HCT116 (cell line): ENCODE results near the gene OLFML3. TPM values are rescaled to one million over a fixed set of nuclear protein-coding genes. Genes with fewer than 3 reads are reported as not detected.

ENCODE experiments used
- ATAC-seq: fragments of 200-7000 bp; cut with Tn5 transposase; 2 replicates; pipeline ENCODE4 v1.9.1; 2020; ENCODE audit warnings: mild to moderate bottlenecking, moderate library complexity
- BruUV-seq: library from RNA; stranded (reverse); fragments of 400-500 nt; replicated peaks from 2 replicates; lab custom pipeline; 2021; lab: Mats Ljungman, UMichigan
- CTCF ChIA-PET: fragments of 300-600 bp; sonication (Branson Sonifier 250); formaldehyde crosslinking; loops from one replicate; lab custom pipeline; 2021; ENCODE audit warnings: antibody characterized with exemption; lab: Charles Lee
- POLR2A ChIA-PET: fragments of 300-600, 350-600 bp; sonication (Branson Sonifier 250); formaldehyde crosslinking; loops from one replicate; lab custom pipeline; 2021; ENCODE audit warnings: antibody characterized with exemption; lab: Charles Lee
- RAD21 ChIA-PET, 2 experiments: fragments of 300-600 bp; sonication (Branson Sonifier 250); formaldehyde crosslinking; loops; one replicate each; lab custom pipeline; 2023; ENCODE audit warnings: low total read pairs in 2 of 2; ENCODE audit not compliant: uncharacterized antibody in 2 of 2, unreplicated experiment in 2 of 2, low non-redundant PET in 1 of 2; lab: Charles Lee
- DNase-seq: peaks from one replicate; pipeline ENCODE4 v3.0.0-alpha.2; 2010; ENCODE audit warnings: low read depth, low spot score
- H2AFZ ChIP-seq: fragments of 200-600 bp; shearing (Covaris generic), sonication (generic); 2 replicates; pipeline ENCODE4 v1.6.1; 2017; ENCODE audit warnings: low read depth, mixed run types, mixed read lengths, antibody characterized with exemption, low read length; ENCODE audit not compliant: poor library complexity, severe bottlenecking
- H3K27ac ChIP-seq: 2 replicates; pipeline ENCODE4 v1.5.1; 2012; ENCODE audit warnings: low read depth, low read length
- H3K27me3 ChIP-seq: fragments of 200-600 bp; sonication (generic); 2 replicates; pipeline ENCODE4 v1.6.1; 2016; ENCODE audit warnings: mixed run types, low read length, mixed read lengths; ENCODE audit not compliant: insufficient read depth
- H3K36me3 ChIP-seq, 2 experiments: fragments of 200-500 bp in 1 of 2; fragments of 200-600 bp in 1 of 2; sonication (Bioruptor generic) in 1 of 2; sonication (generic) in 1 of 2; 2 replicates each; pipeline versions ENCODE4 v1.5.1 to v1.6.1; 2014 to 2016; ENCODE audit warnings: low read length in 2 of 2, inconsistent platforms in 1 of 2, mixed read lengths in 1 of 2, mixed run types in 1 of 2; ENCODE audit not compliant: insufficient read depth in 2 of 2, control insufficient read depth in 1 of 2
- H3K4me1 ChIP-seq, 2 experiments: fragments of 200-600 bp in 1 of 2; sonication (generic) in 1 of 2; 2 replicates each; pipeline versions ENCODE4 v1.5.1 to v1.6.1; 2012 to 2017; ENCODE audit warnings: low read length in 2 of 2, inconsistent platforms in 1 of 2, mild to moderate bottlenecking in 1 of 2, mixed read lengths in 1 of 2, mixed run types in 1 of 2, moderate library complexity in 1 of 2; ENCODE audit not compliant: insufficient read depth in 2 of 2, control insufficient read depth in 1 of 2
- H3K4me2 ChIP-seq: fragments of 200-600 bp; sonication (generic); 2 replicates; pipeline ENCODE4 v1.6.1; 2017; ENCODE audit warnings: mixed run types, low read length, mixed read lengths
- H3K4me3 ChIP-seq, 2 experiments: fragments of 200-600 bp in 1 of 2; sonication (generic) in 1 of 2; replicated peaks in 1 of 2; 2 replicates each; pipeline ENCODE4 v1.5.1; 2011 to 2016; ENCODE audit warnings: low read length in 2 of 2, control low read depth in 1 of 2, low read depth in 1 of 2, mild to moderate bottlenecking in 1 of 2, mixed read lengths in 1 of 2, mixed run types in 1 of 2
- H3K79me2 ChIP-seq: fragments of 200-600 bp; sonication (generic); 2 replicates; pipeline ENCODE4 v1.6.1; 2017; ENCODE audit warnings: mild to moderate bottlenecking, mixed run types, low read length, moderate library complexity, mixed read lengths; ENCODE audit not compliant: insufficient read depth
- H3K9ac ChIP-seq: fragments of 200-600 bp; sonication (generic); 2 replicates; pipeline ENCODE4 v1.6.1; 2016; ENCODE audit warnings: low read length, mixed read lengths
- H3K9me2 ChIP-seq: fragments of 200-600 bp; sonication (generic), shearing (Covaris generic); 2 replicates; pipeline ENCODE4 v1.6.1; 2017; ENCODE audit warnings: mixed run types, mild to moderate bottlenecking, moderate library complexity; ENCODE audit not compliant: insufficient read depth
- H3K9me3 ChIP-seq, 2 experiments: fragments of 200-500 bp in 1 of 2; fragments of 200-600 bp in 1 of 2; sonication (Bioruptor generic) in 1 of 2; sonication (generic) in 1 of 2; 2 replicates each; pipeline ENCODE4 v1.6.1; 2014 to 2017; ENCODE audit warnings: low read length in 2 of 2, mixed read lengths in 2 of 2, inconsistent platforms in 1 of 2, low read depth in 1 of 2, mild to moderate bottlenecking in 1 of 2, mixed run types in 1 of 2, moderate library complexity in 1 of 2; ENCODE audit not compliant: control insufficient read depth in 1 of 2, insufficient read depth in 1 of 2
- H4K20me1 ChIP-seq: fragments of 200-600 bp; sonication (generic), shearing (Covaris generic); 2 replicates; pipeline ENCODE4 v1.6.1; 2017; ENCODE audit warnings: mixed run types, mild to moderate bottlenecking, moderate library complexity; ENCODE audit not compliant: insufficient read depth
- ATF3 ChIP-seq: IDR thresholded peaks from 2 replicates; pipeline ENCODE4 v1.6.1; 2012
- CEBPB ChIP-seq: IDR thresholded peaks from 2 replicates; pipeline ENCODE4 v1.6.1; 2012; ENCODE audit warnings: low read depth
- CTCF ChIP-seq, 3 experiments: fragments of 200-600 bp in 1 of 3; sonication (generic) in 1 of 3; IDR thresholded peaks in 2 of 3; conservative IDR thresholded peaks in 1 of 3; 2 replicates each; pipeline ENCODE4 v1.5.1; 2012 to 2017; ENCODE audit warnings: low read depth in 2 of 3, low read length in 2 of 3, antibody characterized with exemption in 1 of 3, borderline replicate concordance in 1 of 3, control low read depth in 1 of 3, mild to moderate bottlenecking in 1 of 3, mixed read lengths in 1 of 3, mixed run types in 1 of 3, moderate library complexity in 1 of 3; ENCODE audit not compliant: insufficient read depth in 1 of 3
- JUND ChIP-seq: IDR thresholded peaks from 2 replicates; pipeline ENCODE4 v1.6.1; 2012
- MAX ChIP-seq: IDR thresholded peaks from 2 replicates; pipeline ENCODE4 v1.6.1; 2012
- POLR2AphosphoS5 ChIP-seq: IDR thresholded peaks from 2 replicates; pipeline ENCODE4 v1.6.1; 2011; ENCODE audit warnings: mild to moderate bottlenecking, low read depth, low read length, moderate library complexity
- RAD21 ChIP-seq: IDR thresholded peaks from 2 replicates; pipeline ENCODE4 v1.6.1; 2012; ENCODE audit warnings: low read depth, mild to moderate bottlenecking
- SRF ChIP-seq: IDR thresholded peaks from 2 replicates; pipeline ENCODE4 v1.6.1; 2012; ENCODE audit warnings: low read depth
- YY1 ChIP-seq: IDR thresholded peaks from 2 replicates; pipeline ENCODE4 v1.6.1; 2011; ENCODE audit warnings: low read length, low read depth, moderate library complexity, mild to moderate bottlenecking; ENCODE audit not compliant: insufficient replicate concordance; ENCODE audit errors: extremely low read depth
- ZBTB33 ChIP-seq: IDR thresholded peaks from 2 replicates; pipeline ENCODE4 v1.6.1; 2011; ENCODE audit warnings: mild to moderate bottlenecking, low read length, moderate library complexity; ENCODE audit not compliant: insufficient replicate concordance; ENCODE audit errors: extremely low read depth
- ZFX ChIP-seq: fragments of 450-650 bp; IDR thresholded peaks from 2 replicates; pipeline ENCODE4 v1.6.1; 2017
- intact Hi-C: fragments of 100-400 bp; cut with micrococcal nuclease; formaldehyde crosslinking; loops from 2 replicates; pipeline ENCODE4 v1.10.0; 2022
- total RNA-seq: library from RNA; stranded (reverse); gene quantifications from one replicate; pipeline ENCODE4 v1.2.1, GENCODE V29; 2021; ENCODE audit not compliant: unreplicated experiment

The OLFML3 gene
- total RNA-seq, 1 experiment from 2014 or later, result 0.25 TPM

GRCh38 chr1:114022877-114023276 lies 43.6 kb downstream of the OLFML3 start:
- no peaks in the 10 kb centered on the region for H3K27me3 ChIP-seq
- intact Hi-C loops, result no loop called here
- H4K20me1 ChIP-seq, result no peaks in the 10 kb centered on the region
- H3K9me3 ChIP-seq, result no peaks in the 10 kb centered on the region
- H3K4me1 ChIP-seq, result no peaks in the 10 kb centered on the region
- DNase-seq (no peak), ATAC-seq (no peak)
- no peaks in the 10 kb centered on the region for H3K9me2 ChIP-seq
- ChIA-PET CTCF (no interaction called here), POLR2A (no interaction called here), RAD21 (no interaction called here)
- H3K27ac ChIP-seq, result no peak overlapping the region
- no peak overlapping the region for H3K4me3 ChIP-seq
- no peak overlapping the region for H2AFZ ChIP-seq
- TF ChIP-seq ZFX (no peak), ATF3 (no peak), YY1 (no peak), SRF (no peak), ZBTB33 (no peak), CEBPB (no peak), RAD21 (no peak), CTCF (IDR thresholded peaks at IDR 0.05 in 2 of 3, conservative IDR thresholded peaks at IDR 0.05 in 1 of 3; ENCODE audit: borderline replicate concordance in 1 of 3, insufficient read depth in 1 of 3, low read depth in 2 of 3, low read length in 2 of 3) (no peak), MAX (no peak), POLR2AphosphoS5 (no peak), JUND (no peak)
- H3K36me3 ChIP-seq, result no peaks in the 10 kb centered on the region
- H3K79me2 ChIP-seq, result no peaks in the 10 kb centered on the region
- no TSS peak for BruUV-seq
- no peak overlapping the region for H3K4me2 ChIP-seq
- no peak overlapping the region for H3K9ac ChIP-seq
